MV-4-11 (cell line): ENCODE results near the gene SLCO3A1.

Experiments used
- DNase-seq: peaks from one replicate; lab custom pipeline; 2025; lab: John Stamatoyannopoulos, UW

SLCO3A1 gene

GRCh38 chr15:92003515-92004067 is 150.1 kb downstream of the SLCO3A1 start:
- no peak for DNase-seq

DNA sequence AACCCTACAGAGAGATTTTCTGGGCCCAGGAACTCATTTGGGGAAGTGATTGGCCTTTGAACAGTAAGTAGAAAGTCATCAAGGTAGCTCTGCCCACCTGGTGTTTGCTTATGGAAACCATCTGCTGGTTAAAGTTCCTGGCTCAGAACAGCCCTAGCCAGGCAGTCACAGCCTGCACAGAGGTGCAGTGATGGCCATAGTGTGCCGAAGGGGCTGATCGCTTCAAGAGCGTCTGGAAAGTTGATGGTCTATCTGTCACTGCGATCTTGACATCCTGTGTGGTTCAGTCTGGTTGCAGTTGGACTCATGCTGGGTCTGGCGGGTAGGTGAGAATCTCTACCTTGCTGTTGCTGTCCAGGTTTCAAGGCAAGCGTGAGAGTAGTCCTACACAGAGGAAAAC is 151.6 kb downstream of the SLCO3A1 start:
- DNase-seq, result no peak

GRCh38 chr15:92006186-92007028 is 152.9 kb downstream of the SLCO3A1 start:
- no peak for DNase-seq

DNA sequence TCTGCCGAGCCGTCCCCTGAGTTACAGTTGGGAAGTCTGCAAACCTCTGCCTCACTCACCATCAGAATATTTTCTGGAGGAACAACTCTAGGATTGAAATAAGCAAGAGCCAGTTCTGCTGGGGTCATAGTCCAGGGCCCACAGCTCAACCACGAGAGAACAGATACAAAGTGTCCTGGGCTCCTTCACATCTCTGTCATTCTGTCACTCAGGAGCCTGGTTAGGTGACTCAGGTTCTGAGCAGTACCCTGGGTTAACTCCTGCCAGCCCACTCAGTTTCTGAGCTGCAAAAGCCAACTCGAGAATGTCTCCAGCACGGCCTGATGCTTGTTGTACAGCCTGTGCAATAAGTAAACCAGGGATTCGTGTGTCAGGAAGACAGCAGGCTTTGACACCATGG is 155.7 kb downstream of the SLCO3A1 start:
- DNase-seq, result no peak

- no peak for DNase-seq
Measured at GRCh38 chr15:92011611-92012367, 158.3 kb downstream of the SLCO3A1 start.

- DNase-seq, result no peak
Measured at GRCh38 chr15:92012368-92012629, 158.8 kb downstream of the SLCO3A1 start.

DNA sequence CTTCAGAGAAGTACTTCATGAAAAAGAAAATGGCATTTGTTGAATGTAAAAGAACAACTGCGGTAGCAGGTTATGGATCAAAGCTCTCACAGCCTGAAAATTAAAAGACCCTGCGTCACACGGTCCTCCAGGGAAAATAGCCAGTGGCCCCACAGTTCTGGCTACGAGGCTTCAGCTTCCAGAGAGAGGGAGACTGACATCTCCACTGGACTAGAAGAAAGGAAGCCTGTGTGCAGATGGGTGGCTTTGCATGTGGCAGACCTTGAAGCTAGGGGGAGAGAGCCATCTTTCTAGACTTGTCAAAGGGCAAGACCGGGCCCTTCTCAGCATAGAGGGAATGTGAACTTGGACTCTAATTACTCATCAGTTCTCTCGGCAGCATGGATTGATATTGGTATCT is 159.4 kb downstream of the SLCO3A1 start:
- DNase-seq, result no peak

DNA sequence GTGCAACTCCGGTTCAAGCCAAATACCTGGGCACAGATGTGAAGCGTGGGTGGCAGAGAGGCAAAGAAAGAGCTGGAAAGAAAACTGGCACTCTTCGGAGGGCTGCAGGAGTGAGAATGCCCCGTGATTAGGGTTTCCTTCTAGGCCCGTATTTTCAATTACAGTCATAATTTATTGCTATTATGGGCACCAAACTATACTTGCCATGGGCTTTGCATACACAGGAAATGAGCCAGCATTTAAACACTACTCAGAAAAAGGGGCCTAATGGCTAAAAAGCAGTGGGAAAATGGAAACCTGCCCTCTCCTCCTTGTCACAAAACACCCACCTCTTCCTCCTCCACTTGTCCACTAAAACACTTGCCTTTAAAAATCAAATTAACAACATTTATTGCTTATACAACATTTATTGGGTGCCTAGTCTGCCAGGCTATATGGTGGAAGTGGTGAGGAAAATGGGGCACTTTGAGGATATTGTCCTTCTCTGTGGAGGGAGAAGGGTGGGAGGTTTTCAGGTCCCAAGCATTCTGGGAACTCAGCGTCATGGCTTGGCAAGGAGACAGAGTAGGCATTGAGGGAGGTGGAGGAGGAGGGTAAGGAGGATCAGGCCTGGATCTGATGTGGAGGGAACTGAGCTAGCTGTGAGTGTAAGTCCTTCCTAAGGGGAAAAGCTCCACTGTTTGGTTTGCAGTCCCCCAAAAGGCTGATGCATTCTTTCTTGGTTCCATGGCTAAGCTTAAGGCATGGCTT is 160.9 kb downstream of the SLCO3A1 start:
- DNase-seq, result no peak

GRCh38 chr15:92017882-92018534 is 164.5 kb downstream of the SLCO3A1 start:
- no peak for DNase-seq

GRCh38 chr15:92018535-92019239 is 165.2 kb downstream of the SLCO3A1 start:
- DNase-seq, result no peak

DNA sequence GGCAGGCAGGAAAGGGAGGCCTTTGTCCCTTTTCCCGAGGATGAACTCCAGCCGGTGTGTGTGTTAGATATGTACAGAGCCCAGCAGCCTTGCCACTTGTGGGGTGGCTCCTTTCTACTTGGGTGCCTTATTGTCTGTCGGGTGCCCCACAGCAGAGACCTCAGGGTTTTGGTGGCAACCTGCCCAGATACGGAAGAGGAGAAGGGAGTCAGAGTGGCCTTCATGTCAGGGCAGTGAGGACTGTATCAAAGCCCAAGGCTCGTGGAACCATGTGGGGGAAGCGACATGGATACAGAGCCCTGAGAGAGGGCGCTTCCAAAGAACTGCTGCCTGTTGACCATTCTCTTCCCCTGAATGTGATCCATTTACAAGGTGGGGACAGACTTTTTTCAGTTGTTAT is 166.2 kb downstream of the SLCO3A1 start:
- DNase-seq, result no peak

DNA sequence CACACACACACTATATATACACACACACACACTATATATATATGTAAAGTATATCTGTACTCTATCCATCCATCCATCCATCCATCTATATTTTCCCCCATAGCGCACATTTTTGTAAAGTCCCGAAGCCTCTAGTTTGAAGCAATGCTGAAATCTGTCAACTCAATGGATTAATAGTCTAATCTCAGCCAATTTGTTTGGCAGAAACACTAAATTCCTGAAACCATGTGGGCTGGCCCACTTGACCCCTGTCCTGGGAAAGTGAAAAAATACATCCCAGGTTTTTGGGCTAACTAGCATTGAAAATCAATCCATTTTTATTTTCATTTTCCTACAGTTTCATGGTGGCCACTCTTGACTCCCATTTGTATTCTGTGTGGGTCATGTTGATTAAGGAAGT is 166.7 kb downstream of the SLCO3A1 start:
- DNase-seq, result no peak

GRCh38 chr15:92020804-92021203 is 167.3 kb downstream of the SLCO3A1 start:
- DNase-seq, result no peak

GRCh38 chr15:92021792-92022191 is 168.3 kb downstream of the SLCO3A1 start:
- DNase-seq, result no peak

GRCh38 chr15:92023965-92024364 is 170.5 kb downstream of the SLCO3A1 start:
- DNase-seq, result no peak

- no peak for DNase-seq
Measured at GRCh38 chr15:92025706-92026270, 172.3 kb downstream of the SLCO3A1 start.

- DNase-seq, result no peak
Measured at GRCh38 chr15:92028389-92028724, 174.8 kb downstream of the SLCO3A1 start.

DNA sequence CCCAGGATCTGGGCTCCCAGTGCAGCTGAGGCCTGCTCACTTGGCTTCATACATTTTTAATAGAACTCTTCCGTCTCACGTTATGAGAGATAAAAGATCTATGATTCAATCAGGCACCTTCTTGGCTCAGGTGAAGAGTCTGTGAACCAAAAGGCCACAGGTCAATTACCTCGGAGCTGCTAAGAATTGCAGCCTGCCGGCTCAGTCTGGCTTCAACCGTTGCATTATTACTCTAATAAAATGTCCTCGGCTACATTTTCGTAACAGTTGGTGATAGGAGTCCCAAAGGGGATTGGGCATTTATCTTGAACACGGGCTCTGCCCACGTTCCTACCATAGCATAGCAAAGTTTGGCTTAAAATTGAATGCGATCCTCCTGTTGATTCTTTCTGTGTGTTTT is 176.3 kb downstream of the SLCO3A1 start:
- no peak for DNase-seq

GRCh38 chr15:92033314-92033713 is 179.8 kb downstream of the SLCO3A1 start:
- peak; percentile 3 for DNase-seq

- DNase-seq, result no peak
Measured at GRCh38 chr15:92033723-92034122, 180.2 kb downstream of the SLCO3A1 start.

- no peak for DNase-seq
Measured at GRCh38 chr15:92034227-92034626, 180.7 kb downstream of the SLCO3A1 start.
